GM21390 (cell line): ENCODE measurements around the gene C1RL.

Experiments used
- ATAC-seq: cut with Tn5 transposase; IDR thresholded peaks from one replicate; pipeline ENCODE4 v1.9.1; 2021; ENCODE audit not compliant: unreplicated experiment

Gene C1RL

DNA sequence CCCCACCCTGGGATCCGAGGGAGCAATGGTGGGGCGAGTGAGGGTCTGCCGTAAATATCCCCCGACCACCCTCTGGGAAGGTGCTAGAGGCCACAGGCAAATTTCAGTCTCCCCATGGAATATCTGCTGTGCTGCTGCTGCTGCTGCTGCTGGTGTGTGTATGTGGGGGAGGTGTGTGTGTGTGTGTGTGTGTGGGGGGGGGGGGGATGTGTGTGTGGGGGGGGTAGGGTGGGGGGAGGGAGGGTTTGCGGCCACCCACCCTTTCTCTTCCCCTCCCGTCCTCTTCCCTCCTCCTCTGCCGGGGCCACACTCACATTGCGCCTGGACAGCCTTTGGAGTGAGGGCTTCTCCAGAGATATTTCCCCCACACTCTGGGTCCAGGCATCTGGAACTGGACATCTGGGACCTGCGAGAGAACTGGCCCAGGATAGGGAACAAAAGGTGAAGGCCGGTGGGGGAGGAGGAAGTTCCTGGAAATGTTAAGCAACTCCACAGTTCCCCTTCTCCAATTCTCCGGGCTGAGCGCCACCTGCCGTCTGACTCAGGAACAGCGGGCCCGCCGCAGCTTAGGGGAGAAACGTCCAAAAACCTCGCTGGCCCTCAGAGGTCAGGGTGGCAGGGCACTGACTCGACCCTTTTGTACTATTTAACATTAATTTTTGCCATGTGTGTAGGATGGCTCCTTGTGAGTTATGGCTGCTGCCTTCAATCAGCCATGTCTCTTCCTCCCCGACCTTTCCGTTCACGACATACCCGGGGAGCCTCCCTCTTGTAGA, at the start of gene C1RL:
Gene C1RL (minus strand): TSS at position 419 of the 776 bp plus-strand sequence. CDS start 34 bp downstream, at position 385.
- peak; percentile 34 for ATAC-seq

GRCh38 chr12:7157391-7157790, 48.4 kb upstream of the C1RL start:
- no peak for ATAC-seq

GRCh38 chr12:7156259-7157197, 47.5 kb upstream of the C1RL start:
- no peak for ATAC-seq

- no peak for ATAC-seq
Observed at GRCh38 chr12:7155471-7156034, 46.5 kb upstream of the C1RL start.

DNA sequence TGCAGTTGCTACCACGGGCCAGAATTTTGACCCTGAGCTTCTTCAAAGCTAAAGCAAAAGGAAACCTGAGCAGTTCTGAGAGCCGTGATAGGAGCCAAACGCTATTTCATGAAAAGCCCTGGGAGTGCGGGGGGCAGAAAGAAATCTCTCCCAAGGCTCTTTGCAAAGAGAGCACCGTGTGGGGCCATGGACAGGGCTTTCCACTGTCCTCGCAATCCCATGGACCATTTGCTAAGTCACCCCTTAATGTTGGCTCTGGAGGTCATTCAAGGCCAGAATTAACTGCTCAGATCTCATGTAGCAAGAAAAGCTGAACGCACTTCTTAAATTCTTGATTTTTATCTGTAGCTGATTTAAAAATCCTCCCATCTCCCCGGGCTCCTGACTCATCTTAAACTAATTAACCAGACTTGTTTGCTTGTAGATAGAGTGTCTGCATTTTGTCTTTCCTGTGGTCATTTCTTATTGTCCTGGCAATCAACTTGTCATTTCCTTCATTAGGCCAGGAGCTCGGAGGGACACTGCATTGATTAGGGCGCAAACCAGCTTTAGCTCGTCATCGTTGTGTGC, 46.0 kb upstream of the C1RL start:
- no peak for ATAC-seq

GRCh38 chr12:7154042-7154441, 45.0 kb upstream of the C1RL start:
- no peak for ATAC-seq

GRCh38 chr12:7152818-7153217, 43.8 kb upstream of the C1RL start:
- no peak for ATAC-seq

- no peak for ATAC-seq
Observed at GRCh38 chr12:7151532-7151931, 42.5 kb upstream of the C1RL start.

- ATAC-seq: no peak
Observed at GRCh38 chr12:7150841-7151240, 41.8 kb upstream of the C1RL start.

- ATAC-seq: no peak
Observed at GRCh38 chr12:7150356-7150755, 41.3 kb upstream of the C1RL start.

- ATAC-seq: no peak
Observed at GRCh38 chr12:7146906-7147305, 37.9 kb upstream of the C1RL start.

GRCh38 chr12:7146228-7146627, 37.2 kb upstream of the C1RL start:
- no peak for ATAC-seq

GRCh38 chr12:7145671-7146070, 36.7 kb upstream of the C1RL start:
- ATAC-seq: no peak

- no peak for ATAC-seq
Observed at GRCh38 chr12:7144414-7145120, 35.6 kb upstream of the C1RL start.

DNA sequence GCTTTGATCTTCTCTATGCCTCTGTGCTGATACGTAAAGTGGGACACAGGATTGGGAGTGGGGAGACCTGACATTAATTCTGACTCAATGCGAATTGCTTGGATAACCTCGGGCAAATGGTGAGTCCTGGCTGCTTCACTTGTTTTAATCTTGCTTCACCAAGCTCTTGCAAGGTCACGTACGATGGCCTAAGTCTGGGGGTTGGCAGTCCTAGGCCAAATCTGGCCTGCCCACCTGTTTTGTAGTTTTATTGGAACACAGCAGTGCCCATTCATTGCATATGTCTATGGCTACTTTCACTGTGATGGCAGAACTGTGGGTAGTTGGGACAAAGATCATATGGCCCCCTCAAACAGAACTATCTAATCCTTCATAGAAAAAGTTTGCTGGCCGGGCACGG, 34.5 kb upstream of the C1RL start:
- ATAC-seq: no peak

DNA sequence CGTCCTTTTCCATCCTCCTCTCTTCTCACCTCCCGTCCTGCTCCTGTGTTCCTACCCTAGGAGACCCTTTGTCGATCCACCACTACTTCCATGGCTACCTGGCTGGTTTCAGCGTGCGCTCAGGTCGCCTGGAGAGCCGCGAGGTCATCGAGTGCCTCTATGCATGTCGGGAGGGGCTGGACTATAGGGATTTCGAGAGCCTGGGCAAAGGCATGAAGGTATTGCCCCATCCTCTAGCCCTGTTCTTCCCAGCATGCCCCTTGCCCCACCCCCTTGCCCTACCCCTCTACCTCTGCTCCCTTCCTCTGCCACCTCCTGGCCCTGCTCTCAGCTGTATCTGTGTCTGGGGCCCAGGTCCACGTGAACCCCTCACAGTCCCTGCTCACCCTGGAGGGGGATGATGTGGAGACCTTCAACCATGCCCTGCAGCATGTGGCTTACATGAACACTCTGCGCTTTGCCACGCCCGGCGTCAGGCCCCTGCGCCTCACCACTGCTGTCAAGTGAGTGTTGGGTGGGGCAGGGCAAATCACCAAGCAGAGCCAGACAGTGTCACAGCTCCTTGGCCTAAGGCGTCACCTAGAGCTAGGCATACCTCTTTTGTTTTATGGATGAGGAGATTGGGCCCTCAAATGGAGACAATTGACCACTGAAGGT, 33.9 kb upstream of the C1RL start:
- ATAC-seq: no peak

- ATAC-seq: no peak
Observed at GRCh38 chr12:7142056-7142644, 33.1 kb upstream of the C1RL start.

GRCh38 chr12:7141351-7142005, 32.5 kb upstream of the C1RL start:
- ATAC-seq: no peak

GRCh38 chr12:7139200-7139599, 30.2 kb upstream of the C1RL start:
- ATAC-seq: no peak
